OCI-LY7 (cell line): ENCODE data around the gene RPS6KB2. TPM values are rescaled to one million over a fixed set of nuclear protein-coding genes. Genes with fewer than 3 reads are reported as not detected.

Experiments used
- BruUV-seq: library from RNA; stranded (reverse); fragments of 400-500 nt; replicated peaks from 2 replicates; lab custom pipeline; 2021; lab: Mats Ljungman, UMichigan
- CTCF ChIA-PET: fragments of 300-600 bp; sonication (Branson Sonifier 250); formaldehyde crosslinking; loops from one replicate; lab custom pipeline; 2022; ENCODE audit warnings: antibody characterized with exemption; ENCODE audit not compliant: unreplicated experiment; lab: Charles Lee
- POLR2A ChIA-PET: fragments of 300-600 bp; sonication (Branson Sonifier 250); formaldehyde crosslinking; loops from one replicate; lab custom pipeline; 2022; ENCODE audit warnings: antibody characterized with exemption; lab: Charles Lee
- DNase-seq: peaks from one replicate; pipeline ENCODE4 v3.0.0-alpha.2; 2015; ENCODE audit warnings: low spot score
- H2AFZ ChIP-seq: fragments of 200-600 bp; sonication (generic), shearing (Covaris generic); 2 replicates; pipeline ENCODE4 v1.6.1; 2014; ENCODE audit warnings: mild to moderate bottlenecking, antibody characterized with exemption, low read length, moderate library complexity
- H3K27ac ChIP-seq: fragments of 200-600 bp; sonication (generic); 2 replicates; pipeline ENCODE4 v1.5.1; 2014; ENCODE audit warnings: mixed run types, low read depth, mild to moderate bottlenecking, moderate library complexity, low read length, inconsistent platforms; ENCODE audit not compliant: poor library complexity, severe bottlenecking
- H3K36me3 ChIP-seq: fragments of 200-600 bp; sonication (generic); 2 replicates; pipeline ENCODE4 v1.6.1; 2014; ENCODE audit warnings: mild to moderate bottlenecking, antibody characterized with exemption, low read length, moderate library complexity, mixed read lengths; ENCODE audit not compliant: insufficient read depth
- H3K4me1 ChIP-seq: fragments of 200-600 bp; sonication (generic); 2 replicates; pipeline ENCODE4 v1.5.1; 2014; ENCODE audit warnings: mild to moderate bottlenecking, low read length; ENCODE audit not compliant: insufficient read depth, poor library complexity, severe bottlenecking
- H3K4me2 ChIP-seq: fragments of 200-600 bp; sonication (generic); 2 replicates; pipeline ENCODE4 v1.6.1; 2014; ENCODE audit warnings: mild to moderate bottlenecking, low read length
- H3K4me3 ChIP-seq: fragments of 200-600 bp; sonication (generic); 2 replicates; pipeline ENCODE4 v1.5.1; 2014; ENCODE audit warnings: mild to moderate bottlenecking, low read depth, low read length; ENCODE audit not compliant: poor library complexity, severe bottlenecking
- H3K79me2 ChIP-seq: fragments of 200-600 bp; sonication (generic); 2 replicates; pipeline ENCODE4 v1.6.1; 2016; ENCODE audit warnings: low read depth, mild to moderate bottlenecking, low read length, moderate library complexity, mixed read lengths; ENCODE audit not compliant: insufficient read depth
- H3K9me2 ChIP-seq: fragments of 200-600 bp; sonication (generic); 2 replicates; pipeline ENCODE4 v1.6.1; 2016; ENCODE audit warnings: mild to moderate bottlenecking, low read length, mixed read lengths; ENCODE audit not compliant: insufficient read depth
- H3K9me3 ChIP-seq: fragments of 200-600 bp; sonication (generic); 2 replicates; pipeline ENCODE4 v1.6.1; 2014; ENCODE audit warnings: mild to moderate bottlenecking, mixed run types, low read length, mixed read lengths
- H4K20me1 ChIP-seq: fragments of 200-600 bp; sonication (generic); 2 replicates; pipeline ENCODE4 v1.6.1; 2014; ENCODE audit warnings: mild to moderate bottlenecking, antibody characterized with exemption, low read length, moderate library complexity, mixed read lengths; ENCODE audit not compliant: insufficient read depth
- CTCF ChIP-seq: fragments of 200-600 bp; sonication (generic); conservative IDR thresholded peaks from 2 replicates; pipeline ENCODE4 v1.5.1; 2014; ENCODE audit warnings: mild to moderate bottlenecking, antibody characterized with exemption, low read length, moderate library complexity, mixed read lengths
- EZH2phosphoT487 ChIP-seq: fragments of 200-600 bp; sonication (generic); IDR thresholded peaks from 2 replicates; pipeline ENCODE4 v1.6.1; 2018; ENCODE audit warnings: low read depth, borderline replicate concordance, mild to moderate bottlenecking, mixed run types, antibody characterized with exemption, low read length, moderate library complexity, mixed read lengths
- intact Hi-C: fragments of 100-400 bp; cut with micrococcal nuclease; formaldehyde crosslinking; loops from one replicate; pipeline ENCODE4 v1.10.0; 2022; ENCODE audit not compliant: unreplicated experiment
- total RNA-seq, 2 experiments: library from RNA; depleted of rRNA in 1 of 2; stranded (reverse); fragments of >200 nt in 1 of 2; shearing (Covaris generic) in 1 of 2; gene quantifications; 2 replicates each; pipeline ENCODE4 v1.2.3, GENCODE V29; 2014 to 2022

The RPS6KB2 gene
- total RNA-seq, 2 experiments from 2014 or later, result 48.3 to 69.4 TPM

DNA sequence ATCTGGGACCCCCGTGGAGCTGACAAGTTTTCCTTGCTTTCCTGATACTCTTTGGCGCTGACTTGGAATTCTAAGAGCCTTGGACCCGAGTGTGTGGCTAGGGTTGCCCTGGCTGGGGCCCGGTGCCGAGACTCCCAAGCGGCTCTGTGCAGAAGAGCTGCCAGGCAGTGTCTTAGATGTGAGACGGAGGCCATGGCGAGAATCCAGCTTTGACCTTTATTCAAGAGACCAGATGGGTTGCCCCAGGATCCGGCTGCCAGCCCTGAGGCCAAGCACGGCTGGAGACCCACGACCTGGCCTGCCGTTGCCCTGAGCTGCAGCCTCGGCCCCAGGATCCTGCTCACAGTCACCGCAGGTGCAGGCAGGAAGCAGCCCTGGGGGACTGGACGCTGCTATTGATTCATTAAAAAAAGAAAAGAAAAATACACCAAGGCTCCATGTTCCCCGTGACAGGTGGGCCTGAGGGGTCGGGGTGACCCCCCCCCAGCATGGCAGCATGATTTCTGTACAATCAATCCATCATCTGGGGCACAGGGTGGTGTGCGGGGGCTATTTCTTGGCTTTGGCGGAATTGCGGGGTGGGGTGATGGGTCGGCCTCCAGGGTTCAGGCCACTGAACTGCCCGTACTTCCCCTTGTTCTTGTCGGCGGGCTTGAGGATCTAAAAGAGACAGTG is 30.2 kb upstream of the RPS6KB2 start:
- H3K4me3 ChIP-seq, result no peak overlapping the region
- H4K20me1 ChIP-seq, result 0 out of 2 replicates have a peak, but pooled peaks cover 7% of the 10 kb centered on the region
- H3K9me2 ChIP-seq, result no peaks in the 10 kb centered on the region
- peaks cover 14% of the 10 kb centered on the region for H3K79me2 ChIP-seq
- H3K27ac ChIP-seq, result no peak overlapping the region
- TF ChIP-seq EZH2phosphoT487, result no peak
- no peak for TF ChIP-seq CTCF
- ChIA-PET CTCF (no interaction called here), POLR2A (no interaction called here)
- H3K36me3 ChIP-seq, result peaks cover 72% of the 10 kb centered on the region
- no peak overlapping the region for H2AFZ ChIP-seq
- no peaks in the 10 kb centered on the region for H3K9me3 ChIP-seq
- peak; percentile 5 for DNase-seq
- H3K4me2 ChIP-seq, result no peak overlapping the region
- H3K4me1 ChIP-seq, result peaks cover 39% of the 10 kb centered on the region
- intact Hi-C loops, result no loop called here
- TSS peak; percentile 95 for BruUV-seq

DNA sequence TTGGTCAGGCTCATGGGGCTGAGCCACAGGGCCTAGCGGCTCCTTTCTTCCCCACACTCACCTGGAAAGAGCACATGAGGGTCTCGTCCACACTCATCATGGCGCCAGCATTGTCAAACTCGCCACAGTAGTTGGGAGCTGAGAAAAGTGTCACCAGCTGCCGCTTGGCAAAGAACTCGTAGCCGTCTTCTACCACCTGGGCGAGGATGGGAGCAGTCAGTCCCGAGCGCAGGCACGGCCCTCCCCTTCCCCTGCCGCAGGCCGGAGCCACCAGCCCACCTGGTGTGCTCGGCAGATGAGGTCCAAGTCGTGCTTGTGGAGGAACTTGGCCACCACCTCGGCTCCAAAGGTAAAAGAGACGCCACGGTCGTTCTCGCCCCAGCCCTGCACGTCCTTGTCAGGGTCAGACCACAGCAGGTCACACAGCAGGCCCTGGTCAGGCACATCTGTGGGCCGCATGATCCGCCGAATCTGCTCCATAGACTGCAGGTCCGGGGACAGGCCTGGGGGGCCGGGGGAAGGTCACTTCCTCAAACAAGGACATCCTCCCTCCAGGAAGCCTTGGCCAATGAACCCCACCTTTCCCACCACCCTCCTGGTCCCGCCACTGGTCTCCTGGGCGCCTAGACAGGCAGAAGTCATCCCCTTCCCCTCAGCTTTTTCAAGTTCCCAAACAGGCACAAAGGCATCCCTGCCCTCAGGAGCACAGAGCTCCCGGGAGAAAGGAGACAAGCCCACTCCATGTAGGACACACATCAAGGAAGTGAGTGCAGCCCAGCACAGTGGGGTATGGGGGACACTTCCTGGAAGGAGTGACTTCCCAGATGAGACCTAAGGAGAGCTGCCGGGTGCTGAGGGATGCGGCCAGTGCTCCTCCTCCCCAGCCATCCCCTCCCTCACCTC is 29.4 kb upstream of the RPS6KB2 start:
- ChIA-PET CTCF (interaction anchor here (0.6 kb wide), 1 partner anchor 45 kb away, joined by 3 read pairs; no protein-coding TSS in a partner anchor), POLR2A (interaction anchor here (0.8 kb wide), 1 partner anchor 44 kb away, joined by 3 read pairs; no protein-coding TSS in a partner anchor)
- Histone ChIP-seq H3K4me3 (no peak overlapping the region), H3K9me3 (no peaks in the 10 kb centered on the region), H3K4me2 (peak overlapping the region; percentile 21; the same call in 1 of the 2 replicates), H3K79me2 (peaks cover 16% of the 10 kb centered on the region), H2AFZ (no peak overlapping the region), H3K4me1 (peaks cover 44% of the 10 kb centered on the region), H3K36me3 (peaks cover 64% of the 10 kb centered on the region), H3K27ac (no peak overlapping the region), H4K20me1 (0 out of 2 replicates have a peak, but pooled peaks cover 7% of the 10 kb centered on the region), H3K9me2 (no peaks in the 10 kb centered on the region)
- BruUV-seq, result no TSS peak
- intact Hi-C loops, result no loop called here
- TF ChIP-seq EZH2phosphoT487 (no peak), CTCF (no peak)
- no peak for DNase-seq
